Neuronal stem cell (in vitro differentiated cells): ENCODE data around the gene DAPK1.

Experiments
- DNase-seq: peaks from one replicate; pipeline ENCODE4 v3.0.0-alpha.2; 2013; ENCODE audit warnings: low spot score
- H2AFZ ChIP-seq: one replicate; pipeline ENCODE4 v1.6.1; 2013; ENCODE audit warnings: mild to moderate bottlenecking, low read length, inconsistent platforms
- H2AK5ac ChIP-seq: 2 replicates; pipeline ENCODE4 v1.6.1; 2013; ENCODE audit warnings: low read depth, mild to moderate bottlenecking, inconsistent platforms, low read length, moderate library complexity, mixed read lengths
- H2BK120ac ChIP-seq: 2 replicates; pipeline ENCODE4 v1.6.1; 2013; ENCODE audit warnings: low read depth, mild to moderate bottlenecking, inconsistent platforms, low read length, moderate library complexity, mixed read lengths
- H2BK12ac ChIP-seq: one replicate; pipeline ENCODE4 v1.6.1; 2013; ENCODE audit warnings: low read length, inconsistent platforms
- H2BK15ac ChIP-seq: 2 replicates; pipeline ENCODE4 v1.6.1; 2013; ENCODE audit warnings: mild to moderate bottlenecking, low read length, inconsistent platforms, mixed read lengths
- H2BK5ac ChIP-seq: one replicate; pipeline ENCODE4 v1.6.1; 2013; ENCODE audit warnings: inconsistent platforms, mild to moderate bottlenecking, low read length, moderate library complexity
- H3K14ac ChIP-seq: one replicate; pipeline ENCODE4 v1.6.1; 2013; ENCODE audit warnings: low read length, inconsistent platforms
- H3K18ac ChIP-seq: 2 replicates; pipeline ENCODE4 v1.6.1; 2013; ENCODE audit warnings: low read length, inconsistent platforms
- H3K23ac ChIP-seq: 2 replicates; pipeline ENCODE4 v1.6.1; 2013; ENCODE audit warnings: low read depth, mild to moderate bottlenecking, mixed read lengths, low read length, inconsistent platforms; ENCODE audit not compliant: poor library complexity
- H3K27ac ChIP-seq: replicated peaks from 3 replicates; pipeline ENCODE4 v1.5.1; 2013; ENCODE audit warnings: low read length, inconsistent platforms
- H3K27me3 ChIP-seq, 3 experiments: 2 replicates each; pipeline ENCODE4 v1.6.1; 2013; ENCODE audit warnings: low read length in 3 of 3, mild to moderate bottlenecking in 2 of 3, inconsistent platforms in 1 of 3, low read depth in 1 of 3, mixed read lengths in 1 of 3, moderate library complexity in 1 of 3; ENCODE audit not compliant: control insufficient read depth in 3 of 3, insufficient read depth in 3 of 3
- H3K36me3 ChIP-seq, 2 donors: replicated peaks in 1 of 2; 2 replicates each; pipeline ENCODE4 v1.6.1; 2013; ENCODE audit warnings: low read length in 2 of 2; ENCODE audit not compliant: control insufficient read depth in 2 of 2, insufficient read depth in 2 of 2
- H3K4ac ChIP-seq: 2 replicates; pipeline ENCODE4 v1.6.1; 2013; ENCODE audit warnings: inconsistent platforms, mild to moderate bottlenecking, low read length, moderate library complexity
- H3K4me1 ChIP-seq, 2 donors: 1 replicate in 1 of 2; 2 replicates in 1 of 2; pipeline ENCODE4 v1.6.1; 2013; ENCODE audit warnings: low read length in 2 of 2, low read depth in 1 of 2; ENCODE audit not compliant: control insufficient read depth in 2 of 2, insufficient read depth in 1 of 2
- H3K4me2 ChIP-seq: one replicate; pipeline ENCODE4 v1.6.1; 2013; ENCODE audit warnings: mild to moderate bottlenecking, low read length, inconsistent platforms; ENCODE audit not compliant: insufficient read depth, poor library complexity, severe bottlenecking
- H3K4me3 ChIP-seq, 2 donors: 2 replicates each; pipeline ENCODE4 v1.5.1; 2013; ENCODE audit warnings: low read length in 2 of 2, mild to moderate bottlenecking in 2 of 2, inconsistent platforms in 1 of 2, moderate library complexity in 1 of 2
- H3K79me1 ChIP-seq: one replicate; pipeline ENCODE4 v1.6.1; 2013; ENCODE audit warnings: low read depth, mild to moderate bottlenecking, inconsistent platforms, low read length, moderate library complexity
- H3K9ac ChIP-seq: one replicate; pipeline ENCODE4 v1.6.1; 2013; ENCODE audit warnings: mild to moderate bottlenecking, low read depth, low read length, inconsistent platforms; ENCODE audit not compliant: poor library complexity
- H3K9me3 ChIP-seq, 2 donors: replicated peaks in 1 of 2; 2 replicates each; pipeline versions ENCODE3 to v1.6.1; 2013; ENCODE audit warnings: low read length in 2 of 2, mild to moderate bottlenecking in 2 of 2, inconsistent platforms in 1 of 2, low read depth in 1 of 2, mixed read lengths in 1 of 2, moderate library complexity in 1 of 2; ENCODE audit not compliant: control insufficient read depth in 2 of 2, insufficient read depth in 1 of 2
- H4K8ac ChIP-seq: one replicate; pipeline ENCODE4 v1.6.1; 2013; ENCODE audit warnings: low read depth, mild to moderate bottlenecking, inconsistent platforms, low read length, moderate library complexity
- H4K91ac ChIP-seq: one replicate; pipeline ENCODE4 v1.6.1; 2013; ENCODE audit warnings: low read length, low read depth, mild to moderate bottlenecking, inconsistent platforms; ENCODE audit not compliant: poor library complexity
- WGBS, 2 donors: extraction: QIAGEN DNeasy Blood & Tissue Kit; methylation state at CpG; one replicate each; pipeline ENCODE4 v1.1.7; 2013; ENCODE audit warnings: missing lambda C conversion rate in 2 of 2, mixed read lengths in 1 of 2; ENCODE audit not compliant: insufficient read length in 2 of 2, insufficient replicate concordance in 1 of 2; ENCODE audit errors: extremely low coverage in 2 of 2; 5-methylcytosine and 5-hydroxymethylcytosine counted together

DAPK1 gene

DNA sequence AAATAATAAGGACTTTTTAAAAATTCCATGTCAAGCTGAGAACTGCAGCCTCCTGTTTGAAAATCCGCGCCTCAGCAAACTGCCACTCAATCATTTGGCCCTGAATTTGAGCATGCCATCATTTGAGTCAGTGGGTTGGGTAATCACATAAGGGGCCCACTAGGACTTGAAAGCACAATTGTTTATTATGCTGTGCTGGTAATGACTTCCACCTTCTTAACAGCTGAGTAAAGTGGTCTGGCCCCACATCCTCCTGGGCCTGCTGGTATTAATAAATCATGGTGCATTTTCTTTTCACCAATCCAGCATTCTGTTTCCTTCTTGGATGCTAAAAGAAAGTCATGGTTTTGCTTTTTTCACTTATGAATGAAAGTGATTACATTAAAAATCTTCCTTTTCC lies 125.3 kb downstream of the DAPK1 start:
- no peak overlapping the region for H3K4me2 ChIP-seq
- no peak for DNase-seq
- H2AK5ac ChIP-seq: no peak overlapping the region
- no peak overlapping the region for H3K23ac ChIP-seq
- peaks cover 0 to 4% of the 10 kb centered on the region in 2 donors for H3K9me3 ChIP-seq
- H3K14ac ChIP-seq: no peak overlapping the region
- no peak overlapping the region for H3K9ac ChIP-seq
- H4K8ac ChIP-seq: no peak overlapping the region
- no peak overlapping the region for H3K4ac ChIP-seq
- no peak overlapping the region for H2BK120ac ChIP-seq
- H3K27ac ChIP-seq: no peak overlapping the region
- H2BK15ac ChIP-seq: no peak overlapping the region
- H2BK5ac ChIP-seq: no peak overlapping the region
- no peak overlapping the region for H2AFZ ChIP-seq
- no peaks in the 10 kb centered on the region for H3K27me3 ChIP-seq
- no CpG with 5 or more reads among the region's 2 CpGs for WGBS, 2 donors
- H3K4me3 ChIP-seq: no peak overlapping the region
- H2BK12ac ChIP-seq: no peak overlapping the region
- peaks cover 4% of the 10 kb centered on the region for H3K79me1 ChIP-seq
- H3K36me3 ChIP-seq: peaks cover 2 to 47% of the 10 kb centered on the region in 2 donors
- no peak overlapping the region for H4K91ac ChIP-seq
- peaks cover 0 to 10% of the 10 kb centered on the region in 2 donors for H3K4me1 ChIP-seq
- no peak overlapping the region for H3K18ac ChIP-seq

DNA sequence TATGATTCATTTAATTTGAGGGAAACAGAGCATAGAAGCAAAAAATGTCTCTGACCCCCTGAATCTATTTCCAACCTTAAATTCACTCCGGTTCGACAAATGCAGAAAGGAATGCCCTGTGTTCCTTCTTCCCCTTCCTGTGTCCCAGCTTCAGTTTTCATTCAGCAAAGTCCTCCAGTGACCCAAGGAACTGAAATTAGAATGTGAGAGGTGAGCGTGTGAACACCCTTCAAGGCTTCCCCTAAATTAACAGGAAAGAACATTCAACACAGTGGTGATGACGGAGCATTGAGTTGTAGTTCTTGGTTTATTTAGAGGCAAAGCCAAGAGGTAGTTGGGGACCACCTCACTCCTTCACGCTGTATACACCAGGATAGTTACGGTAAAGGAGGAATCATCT lies 130.7 kb downstream of the DAPK1 start:
- WGBS, 2 donors: no CpG with 5 or more reads among the region's 6 CpGs
- H3K36me3 ChIP-seq: peaks cover 2 to 32% of the 10 kb centered on the region in 2 donors

DNA sequence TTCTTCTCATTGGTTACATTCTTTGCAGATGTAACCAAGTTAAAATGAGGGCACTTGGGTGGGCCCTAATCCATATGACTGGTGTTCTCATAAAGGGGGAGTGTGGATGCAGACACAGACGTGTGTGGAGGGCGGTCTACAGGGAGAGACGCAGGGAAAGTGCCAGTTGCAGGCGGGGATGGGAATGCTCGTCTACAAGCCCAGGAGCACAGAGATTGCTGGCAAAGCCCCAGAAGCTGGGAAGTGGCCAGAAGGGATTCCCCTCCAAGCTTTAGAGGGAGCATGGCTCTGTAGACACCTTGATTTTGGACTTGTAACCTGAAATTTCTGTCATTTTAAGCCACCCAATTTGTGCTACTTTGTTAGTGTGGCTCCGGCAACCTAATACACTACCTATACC lies 131.4 kb downstream of the DAPK1 start:
- H2AFZ ChIP-seq: no peak overlapping the region
- peaks cover 2% of the 10 kb centered on the region for H3K79me1 ChIP-seq
- no peak for DNase-seq
- no peak overlapping the region for H2BK12ac ChIP-seq
- no peak overlapping the region for H3K23ac ChIP-seq
- no peak overlapping the region for H3K4me3 ChIP-seq
- no peak overlapping the region for H2BK15ac ChIP-seq
- no peak overlapping the region for H2BK5ac ChIP-seq
- no peak overlapping the region for H3K18ac ChIP-seq
- peak overlapping the region; percentile 87 for H3K14ac ChIP-seq
- no peak overlapping the region for H4K8ac ChIP-seq
- no peak overlapping the region for H2AK5ac ChIP-seq
- no peak overlapping the region for H3K27ac ChIP-seq
- no peaks in the 10 kb centered on the region for H3K27me3 ChIP-seq
- H3K9ac ChIP-seq: no peak overlapping the region
- H3K9me3 ChIP-seq: peaks cover 0 to 14% of the 10 kb centered on the region in 2 donors
- H3K4me1 ChIP-seq: no peaks in the 10 kb centered on the region
- no peak overlapping the region for H2BK120ac ChIP-seq
- peaks cover 2 to 29% of the 10 kb centered on the region in 2 donors for H3K36me3 ChIP-seq
- WGBS, 2 donors: no CpG with 5 or more reads among the region's 6 CpGs
- H3K4ac ChIP-seq: no peak overlapping the region
- no peak overlapping the region for H3K4me2 ChIP-seq
- no peak overlapping the region for H4K91ac ChIP-seq

More for the DNA sequence above, 130.7 kb downstream of the DAPK1 start:
- Histone ChIP-seq H3K4me1 (no peaks in the 10 kb centered on the region), H3K23ac (no peak overlapping the region), H3K4me3 (no peak overlapping the region), H2BK12ac (no peak overlapping the region), H2AFZ (no peak overlapping the region), H3K9me3 (peaks cover 0 to 14% of the 10 kb centered on the region in 2 donors), H2BK5ac (no peak overlapping the region), H4K91ac (no peak overlapping the region), H3K27ac (no peak overlapping the region), H3K79me1 (peaks cover 2% of the 10 kb centered on the region), H2BK15ac (no peak overlapping the region), H3K27me3 (no peaks in the 10 kb centered on the region), H3K4me2 (no peak overlapping the region), H3K4ac (no peak overlapping the region), H4K8ac (no peak overlapping the region), H2BK120ac (no peak overlapping the region), H3K18ac (no peak overlapping the region), H3K9ac (no peak overlapping the region), H3K14ac (no peak overlapping the region), H2AK5ac (no peak overlapping the region)
- DNase-seq: no peak

DNA sequence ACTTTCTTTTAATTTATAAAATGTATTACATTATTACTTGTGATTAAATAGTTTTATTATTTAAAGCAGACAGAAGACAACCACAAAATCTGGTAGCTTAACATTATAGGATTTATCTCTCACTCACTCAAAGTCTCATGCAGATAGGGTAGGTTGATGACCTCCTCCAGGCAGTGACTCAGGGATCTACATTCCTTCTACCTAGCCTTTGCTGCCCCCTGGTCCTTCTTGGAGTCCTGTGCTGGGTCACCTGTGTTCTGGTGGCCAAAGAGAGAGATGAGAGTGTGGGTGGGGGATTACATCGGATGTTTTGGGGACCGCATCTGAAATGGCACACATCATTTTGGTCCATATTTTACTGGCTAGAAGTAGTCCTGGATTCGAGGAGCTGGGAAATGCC lies 132.6 kb downstream of the DAPK1 start:
- Histone ChIP-seq H2BK120ac (no peak overlapping the region), H2BK15ac (no peak overlapping the region), H3K79me1 (peaks cover 2% of the 10 kb centered on the region), H3K4ac (no peak overlapping the region), H3K4me1 (no peaks in the 10 kb centered on the region), H3K4me3 (no peak overlapping the region), H2AFZ (no peak overlapping the region), H2BK12ac (no peak overlapping the region), H4K8ac (no peak overlapping the region), H4K91ac (no peak overlapping the region), H3K27me3 (no peaks in the 10 kb centered on the region), H3K36me3 (peaks cover 2 to 27% of the 10 kb centered on the region in 2 donors), H2BK5ac (no peak overlapping the region), H3K9ac (no peak overlapping the region), H3K23ac (no peak overlapping the region), H3K9me3 (peaks cover 0 to 14% of the 10 kb centered on the region in 2 donors), H3K4me2 (no peak overlapping the region), H2AK5ac (no peak overlapping the region), H3K18ac (no peak overlapping the region), H3K27ac (no peak overlapping the region), H3K14ac (no peak overlapping the region)
- no CpG with 5 or more reads among the region's 3 CpGs for WGBS, 2 donors
- no peak for DNase-seq
